IMR-90 (cell line): ENCODE results near the gene METAP2. TPM values are rescaled to one million over a fixed set of nuclear protein-coding genes. Genes with fewer than 3 reads are reported as not detected.

Experiments used
- ATAC-seq: fragments of 200-7000 bp; cut with Tn5 transposase; 2 replicates; pipeline ENCODE4 v1.9.1; 2020; ENCODE audit warnings: low read depth, mild to moderate bottlenecking, moderate library complexity
- BruUV-seq: library from RNA; stranded (reverse); fragments of 400-500 nt; replicated peaks from 2 replicates; lab custom pipeline; 2021; lab: Mats Ljungman, UMichigan
- CTCF ChIA-PET: fragments of 300-600 bp; formaldehyde crosslinking; extraction: SDS; loops from one replicate; lab custom pipeline; 2021; ENCODE audit warnings: antibody characterized with exemption; lab: Yijun Ruan, JAX
- POLR2A ChIA-PET: fragments of 300-600 bp; sonication (Branson Sonifier 250); formaldehyde crosslinking; loops from one replicate; lab custom pipeline; 2022; ENCODE audit warnings: antibody characterized with exemption; ENCODE audit not compliant: unreplicated experiment; lab: Charles Lee
- DNase-seq: peaks from one replicate; pipeline ENCODE4 v3.0.0; 2013
- H2AFZ ChIP-seq: replicated peaks from 2 replicates; pipeline ENCODE3; 2013; ENCODE audit warnings: low read length, mild to moderate bottlenecking; ENCODE audit not compliant: poor library complexity
- H2AK5ac ChIP-seq: 2 replicates; pipeline ENCODE4 v1.6.1; 2013; ENCODE audit warnings: low read depth, low read length, inconsistent platforms
- H2AK9ac ChIP-seq: replicated peaks from 2 replicates; pipeline ENCODE3; 2013; ENCODE audit warnings: mild to moderate bottlenecking, low read depth, low read length, moderate library complexity; ENCODE audit not compliant: poor library complexity
- H2BK120ac ChIP-seq: 2 replicates; pipeline ENCODE4 v1.6.1; 2013; ENCODE audit warnings: low read depth, low read length, inconsistent platforms
- H2BK15ac ChIP-seq: 3 replicates; pipeline ENCODE4 v1.6.1; 2013; ENCODE audit warnings: low read depth, low read length, inconsistent platforms
- H2BK20ac ChIP-seq: 2 replicates; pipeline ENCODE4 v1.6.1; 2013; ENCODE audit warnings: low read depth, mild to moderate bottlenecking, inconsistent platforms, low read length, moderate library complexity
- H2BK5ac ChIP-seq: 2 replicates; pipeline ENCODE4 v1.6.1; 2013; ENCODE audit warnings: mild to moderate bottlenecking, low read depth, low read length, inconsistent platforms; ENCODE audit not compliant: poor library complexity, severe bottlenecking
- H3K14ac ChIP-seq: replicated peaks from 2 replicates; pipeline ENCODE4 v1.6.1; 2013; ENCODE audit warnings: low read depth, low read length, inconsistent platforms
- H3K18ac ChIP-seq: 2 replicates; pipeline ENCODE4 v1.6.1; 2013; ENCODE audit warnings: low read depth, low read length, control low read depth
- H3K23ac ChIP-seq: 2 replicates; pipeline ENCODE4 v1.6.1; 2013; ENCODE audit warnings: low read depth, low read length, inconsistent platforms
- H3K27ac ChIP-seq: 2 replicates; pipeline ENCODE4 v1.5.1; 2013; ENCODE audit warnings: mild to moderate bottlenecking, control low read depth, low read length; ENCODE audit not compliant: insufficient read depth
- H3K27me3 ChIP-seq: 2 replicates; pipeline ENCODE4 v1.6.1; 2013; ENCODE audit warnings: low read length; ENCODE audit not compliant: control insufficient read depth, insufficient read depth
- H3K36me3 ChIP-seq: 2 replicates; pipeline ENCODE4 v1.6.1; 2013; ENCODE audit warnings: low read length, mixed read lengths; ENCODE audit not compliant: control insufficient read depth, insufficient read depth
- H3K4ac ChIP-seq: 2 replicates; pipeline ENCODE4 v1.6.1; 2013; ENCODE audit warnings: low read depth, low read length, inconsistent platforms
- H3K4me1 ChIP-seq: 2 replicates; pipeline ENCODE4 v1.6.1; 2013; ENCODE audit warnings: low read length, mixed read lengths; ENCODE audit not compliant: control insufficient read depth, insufficient read depth
- H3K4me2 ChIP-seq: 2 replicates; pipeline ENCODE4 v1.6.1; 2013; ENCODE audit warnings: low read depth, mild to moderate bottlenecking, control low read depth, low read length, moderate library complexity
- H3K4me3 ChIP-seq: 2 replicates; pipeline ENCODE4 v1.5.1; 2013; ENCODE audit warnings: low read depth, mild to moderate bottlenecking, control low read depth, low read length, moderate library complexity; ENCODE audit not compliant: insufficient read depth
- H3K56ac ChIP-seq: 2 replicates; pipeline ENCODE4 v1.6.1; 2013; ENCODE audit warnings: low read length, inconsistent platforms; ENCODE audit not compliant: insufficient read depth; ENCODE audit errors: extremely low read depth
- H3K79me1 ChIP-seq, 2 experiments: 2 replicates each; pipeline ENCODE4 v1.6.1; 2013; ENCODE audit warnings: low read length in 2 of 2, inconsistent platforms in 1 of 2, low read depth in 1 of 2
- H3K9ac ChIP-seq: 2 replicates; pipeline ENCODE4 v1.6.1; 2013; ENCODE audit warnings: low read depth, low read length, control low read depth
- H3K9me1 ChIP-seq: 2 replicates; pipeline ENCODE4 v1.6.1; 2013; ENCODE audit warnings: low read length, inconsistent platforms; ENCODE audit not compliant: insufficient read depth
- H3K9me3 ChIP-seq: 2 replicates; pipeline ENCODE4 v1.6.1; 2013; ENCODE audit warnings: low read length; ENCODE audit not compliant: control insufficient read depth, insufficient read depth
- H4K20me1 ChIP-seq: 2 replicates; pipeline ENCODE4 v1.6.1; 2013; ENCODE audit warnings: low read length, inconsistent platforms; ENCODE audit not compliant: insufficient read depth
- H4K5ac ChIP-seq: 2 replicates; pipeline ENCODE4 v1.6.1; 2013; ENCODE audit warnings: mild to moderate bottlenecking, low read depth, low read length, control low read depth
- H4K8ac ChIP-seq, 2 experiments: 2 replicates each; pipeline ENCODE4 v1.6.1; 2013; ENCODE audit warnings: low read depth in 2 of 2, low read length in 2 of 2, control low read depth in 1 of 2, inconsistent platforms in 1 of 2
- H4K91ac ChIP-seq: 2 replicates; pipeline ENCODE4 v1.6.1; 2013; ENCODE audit warnings: low read depth, low read length, inconsistent platforms; ENCODE audit not compliant: insufficient read depth
- BHLHE40 ChIP-seq: fragments of 150-350 bp; IDR thresholded peaks from 2 replicates; pipeline ENCODE4 v1.6.1; 2016; ENCODE audit warnings: mild to moderate bottlenecking, low read depth, low read length
- CEBPB ChIP-seq: IDR thresholded peaks from 2 replicates; pipeline ENCODE4 v1.6.1; 2012; ENCODE audit warnings: low read depth, low read length, improper control_type of control experiment
- CHD1 ChIP-seq: IDR thresholded peaks from 2 replicates; pipeline ENCODE4 v1.6.1; 2012; ENCODE audit warnings: low read depth, low read length, improper control_type of control experiment
- ELK1 ChIP-seq: fragments of 150-350 bp; IDR thresholded peaks from 2 replicates; pipeline ENCODE4 v1.6.1; 2016; ENCODE audit warnings: low read depth, mild to moderate bottlenecking, low read length, moderate library complexity, borderline replicate concordance
- FOS ChIP-seq: fragments of 150-350 bp; IDR thresholded peaks from 2 replicates; pipeline ENCODE4 v1.6.1; 2016; ENCODE audit warnings: low read depth, low read length
- MAFK ChIP-seq: IDR thresholded peaks from 2 replicates; pipeline ENCODE4 v1.6.1; 2012; ENCODE audit warnings: low read depth, low read length, improper control_type of control experiment
- MAZ ChIP-seq: IDR thresholded peaks from 2 replicates; pipeline ENCODE4 v1.6.1; 2012; ENCODE audit warnings: low read depth, mild to moderate bottlenecking, low read length, improper control_type of control experiment, moderate library complexity, borderline replicate concordance
- MXI1 ChIP-seq: IDR thresholded peaks from 2 replicates; pipeline ENCODE4 v1.6.1; 2012; ENCODE audit warnings: low read depth, mild to moderate bottlenecking, low read length, moderate library complexity, borderline replicate concordance
- NFE2L2 ChIP-seq: fragments of 150-350 bp; IDR thresholded peaks from 2 replicates; pipeline ENCODE4 v1.6.1; 2016; ENCODE audit warnings: low read depth, mild to moderate bottlenecking, low read length
- POLR2A ChIP-seq: IDR thresholded peaks from 2 replicates; pipeline ENCODE4 v1.6.1; 2012; ENCODE audit warnings: mild to moderate bottlenecking, low read depth, low read length
- RAD21 ChIP-seq: IDR thresholded peaks from 2 replicates; pipeline ENCODE4 v1.6.1; 2012; ENCODE audit warnings: low read length, improper control_type of control experiment
- RCOR1 ChIP-seq: IDR thresholded peaks from 2 replicates; pipeline ENCODE4 v1.6.1; 2012; ENCODE audit warnings: mild to moderate bottlenecking, low read length, improper control_type of control experiment; ENCODE audit not compliant: insufficient replicate concordance
- RFX5 ChIP-seq: IDR thresholded peaks from 2 replicates; pipeline ENCODE4 v1.8.0; 2012; ENCODE audit warnings: low read depth, mild to moderate bottlenecking, low read length, moderate library complexity
- SMC3 ChIP-seq: fragments of 150-350 bp; IDR thresholded peaks from 2 replicates; pipeline ENCODE4 v1.6.1; 2016; ENCODE audit warnings: low read depth, mild to moderate bottlenecking, antibody characterized with exemption, low read length, moderate library complexity
- WGBS, 2 experiments: methylation state at CpG; one replicate each; pipeline versions ENCODE4 v1.1.5 to v1.1.7; 2013; ENCODE audit warnings: missing lambda C conversion rate in 2 of 2; ENCODE audit not compliant: insufficient read length in 1 of 2; ENCODE audit errors: extremely low coverage in 2 of 2; 5-methylcytosine and 5-hydroxymethylcytosine counted together
- dilution Hi-C: fragments of 300-500 bp; cut with HindIII; formaldehyde crosslinking; loops from one replicate; pipeline ENCODE4 v1.14.3; 2018; ENCODE audit warnings: low sequenced_read_pairs; ENCODE audit not compliant: unreplicated experiment
- in situ Hi-C: fragments of 300-500 bp; cut with MboI; formaldehyde crosslinking; loops from 3 replicates; pipeline ENCODE4 v1.14.3; 2019; ENCODE audit warnings: low sequenced_read_pairs, inconsistent platforms, mixed read lengths
- intact Hi-C: fragments of 100-400 bp; cut with micrococcal nuclease; formaldehyde crosslinking; loops from 2 replicates; pipeline ENCODE4 v1.10.0; 2022
- polyA plus RNA-seq, 3 experiments: library from polyadenylated mRNA; depleted of rRNA; stranded (reverse); fragments of >200 nt; gene quantifications; 2 replicates each; pipeline ENCODE4 v1.2.3, GENCODE V29; 2012; ENCODE audit warnings: low replicate concordance in 1 of 3
- total RNA-seq: library from RNA; depleted of rRNA; stranded (reverse); fragments of >200 nt; gene quantifications from 2 replicates; pipeline ENCODE4 v1.2.3, GENCODE V29; 2012
- TF ChIP-seq, protein P1 (sequence below): fragments of 150-350 bp; IDR thresholded peaks from 2 replicates; pipeline ENCODE4 v1.6.1; 2017; ENCODE audit warnings: mild to moderate bottlenecking, antibody characterized with exemption, low read length, low read depth
- TF ChIP-seq, protein P2 (sequence below): conservative IDR thresholded peaks from 2 replicates; pipeline ENCODE4 v1.5.1; 2012; ENCODE audit warnings: mild to moderate bottlenecking, low read depth, low read length, improper control_type of control experiment

Gene METAP2
- total and polyA plus RNA-seq, 2 of the 4 experiments (the other 2 are of a cell fraction), result 62.5 to 72.9 TPM

- ChIA-PET POLR2A (no interaction called here), CTCF (no interaction called here)
- Histone ChIP-seq H3K23ac (no peak overlapping the region), H3K18ac (no peak overlapping the region), H4K91ac (no peak overlapping the region), H3K9me1 (no peaks in the 10 kb centered on the region), H2BK20ac (no peak overlapping the region), H2AK9ac (no peak overlapping the region), H3K14ac (no peak overlapping the region), H4K8ac (no peak overlapping the region), H2AK5ac (no peak overlapping the region), H3K9me3 (peaks cover 6% of the 10 kb centered on the region; the same call in 1 of the 2 replicates), H3K79me1 (peaks cover 29 to 30% of the 10 kb centered on the region in 2 experiments), H3K4me3 (no peak overlapping the region), H2BK5ac (no peak overlapping the region), H3K56ac (no peak overlapping the region), H3K4me1 (no peaks in the 10 kb centered on the region), H3K4me2 (no peak overlapping the region), H4K5ac (no peak overlapping the region), H3K27me3 (no peaks in the 10 kb centered on the region), H4K20me1 (peaks cover 8% of the 10 kb centered on the region; the same call in 1 of the 2 replicates), H2BK120ac (no peak overlapping the region), H2BK15ac (no peak overlapping the region), H3K4ac (no peak overlapping the region), H3K36me3 (peaks cover 40% of the 10 kb centered on the region), H3K27ac (no peak overlapping the region), H2AFZ (no peak overlapping the region), H3K9ac (no peak overlapping the region)
- no peak for DNase-seq
- WGBS, 2 experiments, result no CpG with 5 or more reads among the region's 1 CpG
- intact Hi-C loops (no loop called here), in situ Hi-C loops (no loop called here), dilution Hi-C loops (no loop called here)
- no TSS peak for BruUV-seq
- no peak for TF ChIP-seq NFE2L2
- TF ChIP-seq, protein P1, sequence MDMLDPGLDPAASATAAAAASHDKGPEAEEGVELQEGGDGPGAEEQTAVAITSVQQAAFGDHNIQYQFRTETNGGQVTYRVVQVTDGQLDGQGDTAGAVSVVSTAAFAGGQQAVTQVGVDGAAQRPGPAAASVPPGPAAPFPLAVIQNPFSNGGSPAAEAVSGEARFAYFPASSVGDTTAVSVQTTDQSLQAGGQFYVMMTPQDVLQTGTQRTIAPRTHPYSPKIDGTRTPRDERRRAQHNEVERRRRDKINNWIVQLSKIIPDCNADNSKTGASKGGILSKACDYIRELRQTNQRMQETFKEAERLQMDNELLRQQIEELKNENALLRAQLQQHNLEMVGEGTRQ, result no peak
- no peak for TF ChIP-seq MXI1
- TF ChIP-seq SMC3, result no peak
- no peak for TF ChIP-seq RAD21
- no peak for TF ChIP-seq ELK1
- TF ChIP-seq CHD1, result no peak
- no peak for TF ChIP-seq MAZ
- TF ChIP-seq, protein P2, sequence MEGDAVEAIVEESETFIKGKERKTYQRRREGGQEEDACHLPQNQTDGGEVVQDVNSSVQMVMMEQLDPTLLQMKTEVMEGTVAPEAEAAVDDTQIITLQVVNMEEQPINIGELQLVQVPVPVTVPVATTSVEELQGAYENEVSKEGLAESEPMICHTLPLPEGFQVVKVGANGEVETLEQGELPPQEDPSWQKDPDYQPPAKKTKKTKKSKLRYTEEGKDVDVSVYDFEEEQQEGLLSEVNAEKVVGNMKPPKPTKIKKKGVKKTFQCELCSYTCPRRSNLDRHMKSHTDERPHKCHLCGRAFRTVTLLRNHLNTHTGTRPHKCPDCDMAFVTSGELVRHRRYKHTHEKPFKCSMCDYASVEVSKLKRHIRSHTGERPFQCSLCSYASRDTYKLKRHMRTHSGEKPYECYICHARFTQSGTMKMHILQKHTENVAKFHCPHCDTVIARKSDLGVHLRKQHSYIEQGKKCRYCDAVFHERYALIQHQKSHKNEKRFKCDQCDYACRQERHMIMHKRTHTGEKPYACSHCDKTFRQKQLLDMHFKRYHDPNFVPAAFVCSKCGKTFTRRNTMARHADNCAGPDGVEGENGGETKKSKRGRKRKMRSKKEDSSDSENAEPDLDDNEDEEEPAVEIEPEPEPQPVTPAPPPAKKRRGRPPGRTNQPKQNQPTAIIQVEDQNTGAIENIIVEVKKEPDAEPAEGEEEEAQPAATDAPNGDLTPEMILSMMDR, result no peak
- TF ChIP-seq CEBPB, result no peak
- no peak for TF ChIP-seq RCOR1
- no peak for TF ChIP-seq FOS
- TF ChIP-seq POLR2A, result no peak
- TF ChIP-seq RFX5, result no peak
- TF ChIP-seq MAFK, result no peak
- TF ChIP-seq BHLHE40, result no peak
- no peak for ATAC-seq
Measured at GRCh38 chr12:95495433-95495832, 21.5 kb downstream of the METAP2 start.
